Measurements from ENCODE around the gene CDADC1.

GRCh38 chr13:49216334-49216733, 31.4 kb upstream of the CDADC1 start:
- TF ChIP-seq POLR2A (IDR thresholded peaks at IDR 0.05): no peak
- TF ChIP-seq, protein P1, sequence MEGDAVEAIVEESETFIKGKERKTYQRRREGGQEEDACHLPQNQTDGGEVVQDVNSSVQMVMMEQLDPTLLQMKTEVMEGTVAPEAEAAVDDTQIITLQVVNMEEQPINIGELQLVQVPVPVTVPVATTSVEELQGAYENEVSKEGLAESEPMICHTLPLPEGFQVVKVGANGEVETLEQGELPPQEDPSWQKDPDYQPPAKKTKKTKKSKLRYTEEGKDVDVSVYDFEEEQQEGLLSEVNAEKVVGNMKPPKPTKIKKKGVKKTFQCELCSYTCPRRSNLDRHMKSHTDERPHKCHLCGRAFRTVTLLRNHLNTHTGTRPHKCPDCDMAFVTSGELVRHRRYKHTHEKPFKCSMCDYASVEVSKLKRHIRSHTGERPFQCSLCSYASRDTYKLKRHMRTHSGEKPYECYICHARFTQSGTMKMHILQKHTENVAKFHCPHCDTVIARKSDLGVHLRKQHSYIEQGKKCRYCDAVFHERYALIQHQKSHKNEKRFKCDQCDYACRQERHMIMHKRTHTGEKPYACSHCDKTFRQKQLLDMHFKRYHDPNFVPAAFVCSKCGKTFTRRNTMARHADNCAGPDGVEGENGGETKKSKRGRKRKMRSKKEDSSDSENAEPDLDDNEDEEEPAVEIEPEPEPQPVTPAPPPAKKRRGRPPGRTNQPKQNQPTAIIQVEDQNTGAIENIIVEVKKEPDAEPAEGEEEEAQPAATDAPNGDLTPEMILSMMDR (IDR thresholded peaks at IDR 0.05): no peak
- no peak for TF ChIP-seq POLR2AphosphoS5 (IDR thresholded peaks at IDR 0.05)
- TF ChIP-seq EP300 (IDR thresholded peaks at IDR 0.05): no peak

Data from sigmoid colon (tissue), 4 donors.